PC-9 (cell line): ENCODE results near the gene ATXN7.

Experiments
- CTCF ChIP-seq: fragments of 200-600 bp; sonication (generic); conservative IDR thresholded peaks from 2 replicates; pipeline ENCODE4 v1.6.1; 2017; ENCODE audit warnings: mixed run types, antibody characterized with exemption, mild to moderate bottlenecking, moderate library complexity
- EZH2 ChIP-seq: fragments of 200-600 bp; sonication (generic); IDR thresholded peaks from 2 replicates; pipeline ENCODE4 v1.8.0; 2017; ENCODE audit warnings: antibody characterized with exemption, low read depth

- TF ChIP-seq CTCF (no peak), EZH2 (no peak)
Measured at GRCh38 chr3:64000453-64001055, 136.9 kb downstream of the ATXN7 start.
